IPS DF 6.9 (cell line): ENCODE data around the gene ROBO1.

Experiments used
- DNase-seq: peaks from one replicate; pipeline ENCODE4 v3.0.0-alpha.2; 2013; ENCODE audit warnings: low read depth, low spot score
- H3K27ac ChIP-seq: one replicate; pipeline ENCODE4 v1.5.1; 2013; ENCODE audit warnings: low read length, control low read depth
- H3K27me3 ChIP-seq: 2 replicates; pipeline ENCODE4 v1.6.1; 2013; ENCODE audit warnings: mild to moderate bottlenecking, low read length; ENCODE audit not compliant: control insufficient read depth, insufficient read depth
- H3K36me3 ChIP-seq: 2 replicates; pipeline ENCODE4 v1.6.1; 2013; ENCODE audit warnings: low read length; ENCODE audit not compliant: control insufficient read depth, insufficient read depth
- H3K4me1 ChIP-seq: 2 replicates; pipeline ENCODE4 v1.6.1; 2013; ENCODE audit warnings: low read length; ENCODE audit not compliant: control insufficient read depth, insufficient read depth
- H3K4me3 ChIP-seq: 2 replicates; pipeline ENCODE4 v1.5.1; 2013; ENCODE audit warnings: mild to moderate bottlenecking, low read length
- H3K9me3 ChIP-seq: 2 replicates; pipeline ENCODE4 v1.6.1; 2013; ENCODE audit warnings: low read length, inconsistent platforms; ENCODE audit not compliant: control insufficient read depth, insufficient read depth
- WGBS: extraction: QIAGEN DNeasy Blood & Tissue Kit; methylation state at CpG from one replicate; pipeline ENCODE4 v1.1.7; 2013; ENCODE audit warnings: mixed read lengths, missing lambda C conversion rate; ENCODE audit not compliant: insufficient read length, insufficient coverage; 5-methylcytosine and 5-hydroxymethylcytosine counted together

Gene ROBO1

DNA sequence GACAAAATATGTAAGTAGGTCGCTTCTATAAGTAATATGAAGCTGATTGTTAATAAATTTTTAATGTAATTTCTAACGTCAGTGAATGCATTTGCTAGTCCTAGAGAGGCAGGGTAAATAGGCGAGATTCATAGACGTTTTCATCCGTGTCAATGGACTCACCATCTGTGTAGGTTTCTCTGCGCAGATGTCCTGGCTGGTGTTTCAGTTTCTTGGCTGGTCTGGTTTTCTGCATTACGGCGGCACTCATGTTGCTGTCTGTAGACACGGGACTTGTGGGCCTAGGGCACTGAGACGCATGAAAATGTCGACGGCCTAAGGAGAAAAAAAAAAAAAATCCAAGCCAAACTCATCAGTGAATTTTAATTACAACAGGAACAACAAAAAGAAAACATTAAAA is 1153.3 kb downstream of the ROBO1 start:
- Histone ChIP-seq H3K9me3 (no peaks in the 10 kb centered on the region), H3K27me3 (no peaks in the 10 kb centered on the region), H3K4me1 (no peaks in the 10 kb centered on the region), H3K4me3 (no peak overlapping the region), H3K36me3 (no peaks in the 10 kb centered on the region), H3K27ac (no peak overlapping the region)
- no CpG with 5 or more reads among the region's 12 CpGs for WGBS
- no peak for DNase-seq

DNA sequence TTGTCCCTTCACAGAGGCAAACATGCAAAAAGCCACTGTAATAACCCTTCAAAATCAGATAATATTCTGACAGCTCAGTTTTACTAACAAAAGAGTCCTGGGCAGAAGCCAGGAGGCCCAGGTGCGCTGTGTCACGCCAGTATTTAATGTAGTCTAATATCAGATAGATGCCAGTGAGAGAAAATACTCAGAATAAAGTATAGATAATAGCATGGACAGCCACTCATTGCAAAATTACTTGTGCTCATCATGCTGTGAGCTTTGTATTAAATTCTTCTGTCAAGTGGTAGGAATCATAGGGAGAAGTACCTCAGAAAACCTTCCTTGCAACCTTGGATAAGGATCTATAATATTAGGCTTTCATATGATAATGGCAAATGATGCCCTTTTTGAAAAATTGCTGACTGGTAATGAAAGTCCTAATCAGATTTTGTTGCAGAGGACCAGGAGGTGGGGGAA is 1154.3 kb downstream of the ROBO1 start:
- H3K27ac ChIP-seq, result no peak overlapping the region
- H3K36me3 ChIP-seq, result no peaks in the 10 kb centered on the region
- H3K9me3 ChIP-seq, result no peaks in the 10 kb centered on the region
- no peaks in the 10 kb centered on the region for H3K4me1 ChIP-seq
- H3K27me3 ChIP-seq, result no peaks in the 10 kb centered on the region
- H3K4me3 ChIP-seq, result no peak overlapping the region
- no CpG with 5 or more reads among the region's 2 CpGs for WGBS
- no peak for DNase-seq

DNA sequence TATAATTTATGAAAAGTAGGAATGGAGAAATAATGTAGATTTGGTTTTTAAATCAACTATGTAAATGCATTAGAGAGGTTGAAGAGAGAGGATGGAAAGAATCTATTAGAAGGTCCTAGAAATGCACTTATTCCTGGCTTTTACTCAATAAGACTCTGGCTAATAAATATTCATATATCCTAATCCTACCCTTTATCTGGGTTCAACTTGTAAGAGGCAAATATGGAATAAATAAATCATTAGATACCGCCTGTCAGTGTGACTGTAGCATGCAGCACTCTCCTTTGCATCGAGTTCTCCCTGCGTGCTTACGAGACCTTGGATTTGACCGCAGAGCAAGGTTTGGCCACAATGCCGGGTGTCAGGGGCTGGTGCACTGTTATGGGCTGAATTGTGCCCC is 1156.5 kb downstream of the ROBO1 start:
- Histone ChIP-seq H3K27ac (no peak overlapping the region), H3K27me3 (no peaks in the 10 kb centered on the region), H3K36me3 (no peaks in the 10 kb centered on the region), H3K4me3 (no peak overlapping the region), H3K4me1 (no peaks in the 10 kb centered on the region), H3K9me3 (no peaks in the 10 kb centered on the region)
- no CpG with 5 or more reads among the region's 6 CpGs for WGBS
- no peak for DNase-seq

DNA sequence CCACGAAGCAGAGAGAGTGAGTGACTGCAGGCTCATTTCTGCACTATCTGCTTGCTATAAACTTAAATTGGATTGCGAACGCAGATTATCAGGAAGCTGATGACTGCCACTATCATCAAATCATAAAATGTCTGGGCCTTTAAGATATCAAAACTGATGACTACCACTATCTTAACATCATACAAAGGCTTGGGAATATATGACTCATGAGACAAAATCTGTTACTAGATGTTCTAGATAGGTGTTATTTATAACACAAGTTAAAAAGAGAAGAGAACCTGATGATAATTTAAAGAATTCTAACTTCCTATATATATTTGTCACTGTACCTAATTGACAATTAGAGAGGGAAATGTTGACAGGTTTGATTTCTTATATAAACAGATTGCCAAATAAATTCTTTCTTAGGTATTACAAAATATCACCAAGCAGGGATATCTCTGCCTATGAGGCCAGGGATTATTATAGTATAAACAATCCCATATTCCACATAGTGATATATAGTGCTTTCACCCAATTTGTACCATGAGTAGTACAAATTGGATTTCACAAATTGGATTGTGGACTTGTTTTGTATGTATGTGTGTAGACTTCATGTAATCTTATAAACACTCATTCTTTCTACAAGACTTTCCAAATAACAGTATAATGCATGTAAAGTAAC is 1157.2 kb downstream of the ROBO1 start:
- no peaks in the 10 kb centered on the region for H3K36me3 ChIP-seq
- no peaks in the 10 kb centered on the region for H3K27me3 ChIP-seq
- no peak overlapping the region for H3K4me3 ChIP-seq
- no peaks in the 10 kb centered on the region for H3K9me3 ChIP-seq
- WGBS, result no CpG with 5 or more reads among the region's 3 CpGs
- no peak overlapping the region for H3K27ac ChIP-seq
- DNase-seq, result no peak
- no peaks in the 10 kb centered on the region for H3K4me1 ChIP-seq

DNA sequence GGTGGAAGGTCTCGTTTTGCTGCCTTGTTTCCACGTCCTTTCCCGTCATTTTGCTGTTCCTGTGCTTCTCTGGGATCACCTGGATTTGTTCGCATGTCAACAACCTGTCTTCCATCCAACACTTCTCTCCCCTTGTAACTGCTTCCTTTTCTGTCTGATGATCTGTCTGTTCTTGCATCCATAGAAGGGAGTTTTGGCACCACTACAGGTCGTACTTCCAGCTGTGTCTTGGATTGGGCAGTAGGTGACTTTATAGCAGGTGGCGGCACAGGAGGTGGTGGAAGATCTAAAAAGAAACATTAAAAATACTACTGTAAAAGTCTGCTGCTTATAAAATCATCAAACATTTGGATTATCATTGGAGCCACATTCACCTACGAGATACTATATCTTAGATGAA is 1161.0 kb downstream of the ROBO1 start:
- Histone ChIP-seq H3K36me3 (no peaks in the 10 kb centered on the region), H3K27me3 (no peaks in the 10 kb centered on the region), H3K9me3 (no peaks in the 10 kb centered on the region), H3K4me1 (no peaks in the 10 kb centered on the region; the same call in 1 of the 2 replicates), H3K27ac (no peak overlapping the region), H3K4me3 (no peak overlapping the region)
- DNase-seq, result no peak
- WGBS, result no CpG with 5 or more reads among the region's 7 CpGs

DNA sequence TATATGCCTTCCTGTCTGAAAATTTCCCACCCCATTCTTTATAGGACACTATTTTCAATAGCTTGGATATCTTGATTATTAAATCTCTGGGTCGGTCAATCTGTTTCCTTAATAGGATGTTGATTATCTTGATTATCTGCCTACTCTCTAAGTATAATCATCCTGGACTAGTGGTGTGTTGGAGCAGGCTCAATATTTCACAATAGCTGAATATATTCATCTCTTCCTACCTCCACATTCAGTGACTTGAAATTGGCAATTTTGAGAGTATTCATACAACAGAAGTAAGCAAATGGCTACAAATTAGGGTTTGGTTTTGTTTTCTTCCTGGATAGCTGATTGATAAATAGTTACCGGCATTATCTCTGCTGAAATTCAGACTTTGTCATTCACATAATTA is 1162.6 kb downstream of the ROBO1 start:
- no peak for DNase-seq
- WGBS, result no CpG with 5 or more reads among the region's 2 CpGs
- Histone ChIP-seq H3K36me3 (no peaks in the 10 kb centered on the region), H3K4me3 (no peak overlapping the region), H3K9me3 (no peaks in the 10 kb centered on the region), H3K4me1 (no peaks in the 10 kb centered on the region; the same call in 1 of the 2 replicates), H3K27ac (no peak overlapping the region), H3K27me3 (no peaks in the 10 kb centered on the region)

DNA sequence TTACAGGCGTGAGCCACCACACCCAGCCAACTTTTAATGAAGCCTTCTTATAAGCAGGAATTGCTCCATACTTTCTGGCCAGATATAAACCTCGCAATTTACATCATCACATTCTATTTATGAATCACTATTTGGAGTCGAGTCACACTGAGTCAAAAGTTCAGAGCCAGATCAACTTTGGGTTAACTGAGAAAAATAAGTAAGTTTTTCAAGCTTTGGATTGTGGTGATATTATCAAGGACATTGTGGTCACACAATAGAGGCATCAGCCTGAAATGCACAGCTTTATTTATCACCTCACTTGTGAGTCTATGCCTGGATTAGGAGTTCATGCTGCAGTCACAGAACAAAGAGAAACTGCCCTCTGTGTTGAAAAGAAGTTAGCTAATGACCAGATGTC is 1163.5 kb downstream of the ROBO1 start:
- no peak overlapping the region for H3K4me3 ChIP-seq
- no CpG with 5 or more reads among the region's 3 CpGs for WGBS

DNA sequence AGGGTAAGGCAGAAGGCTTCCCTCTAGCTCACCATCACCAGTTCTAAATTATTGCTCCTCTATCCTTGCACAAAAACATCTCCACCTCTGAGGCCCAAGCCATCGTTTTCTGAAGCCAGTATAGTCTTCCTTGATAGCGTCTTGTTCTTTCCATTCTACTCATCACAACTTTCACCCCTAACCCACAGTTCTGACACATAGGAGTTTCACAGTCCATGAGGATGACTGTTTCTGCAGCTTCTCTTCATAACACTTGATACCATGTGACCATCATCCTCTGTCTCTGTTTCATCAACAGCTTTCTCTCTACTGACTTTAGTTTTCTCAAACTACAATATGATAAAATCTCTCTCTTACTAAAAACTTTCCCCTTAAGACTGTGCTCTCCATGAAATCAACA is 1166.5 kb downstream of the ROBO1 start:
- no CpG with 5 or more reads among the region's 2 CpGs for WGBS

More for the DNA sequence above, 1163.5 kb downstream of the ROBO1 start:
- Histone ChIP-seq H3K36me3 (no peaks in the 10 kb centered on the region), H3K4me1 (no peaks in the 10 kb centered on the region; the same call in 1 of the 2 replicates), H3K9me3 (no peaks in the 10 kb centered on the region), H3K27ac (no peak overlapping the region), H3K27me3 (no peaks in the 10 kb centered on the region)
- DNase-seq, result no peak

DNA sequence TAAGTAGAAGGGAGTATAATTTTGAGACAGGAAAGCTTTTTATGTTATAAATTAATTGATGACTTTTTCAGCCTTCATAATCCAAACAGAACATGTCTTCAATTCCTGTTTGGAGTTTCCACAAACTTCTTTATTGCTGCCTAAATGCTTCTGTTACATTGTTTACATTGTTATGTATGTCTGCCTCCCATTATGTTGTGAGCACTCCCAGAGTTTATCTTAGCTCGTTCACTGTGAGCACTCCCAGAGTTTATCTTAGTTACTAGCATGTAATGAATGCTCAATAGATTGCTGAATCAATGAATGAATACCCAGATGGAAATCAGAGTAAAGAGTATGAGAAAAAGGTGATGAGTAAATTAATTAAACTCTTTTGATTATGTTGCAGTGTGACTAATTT is 1178.0 kb downstream of the ROBO1 start:
- H3K36me3 ChIP-seq, result no peaks in the 10 kb centered on the region
- no peaks in the 10 kb centered on the region for H3K9me3 ChIP-seq
- DNase-seq, result no peak
- WGBS, result no CpG with 5 or more reads among the region's 1 CpG
- no peaks in the 10 kb centered on the region for H3K4me1 ChIP-seq
- H3K27me3 ChIP-seq, result no peaks in the 10 kb centered on the region
- H3K27ac ChIP-seq, result no peak overlapping the region
- no peak overlapping the region for H3K4me3 ChIP-seq

More for the DNA sequence above, 1166.5 kb downstream of the ROBO1 start:
- Histone ChIP-seq H3K27ac (no peak overlapping the region), H3K27me3 (no peaks in the 10 kb centered on the region), H3K36me3 (no peaks in the 10 kb centered on the region), H3K4me1 (no peaks in the 10 kb centered on the region; the same call in 1 of the 2 replicates), H3K9me3 (no peaks in the 10 kb centered on the region), H3K4me3 (no peak overlapping the region)
- DNase-seq, result no peak

DNA sequence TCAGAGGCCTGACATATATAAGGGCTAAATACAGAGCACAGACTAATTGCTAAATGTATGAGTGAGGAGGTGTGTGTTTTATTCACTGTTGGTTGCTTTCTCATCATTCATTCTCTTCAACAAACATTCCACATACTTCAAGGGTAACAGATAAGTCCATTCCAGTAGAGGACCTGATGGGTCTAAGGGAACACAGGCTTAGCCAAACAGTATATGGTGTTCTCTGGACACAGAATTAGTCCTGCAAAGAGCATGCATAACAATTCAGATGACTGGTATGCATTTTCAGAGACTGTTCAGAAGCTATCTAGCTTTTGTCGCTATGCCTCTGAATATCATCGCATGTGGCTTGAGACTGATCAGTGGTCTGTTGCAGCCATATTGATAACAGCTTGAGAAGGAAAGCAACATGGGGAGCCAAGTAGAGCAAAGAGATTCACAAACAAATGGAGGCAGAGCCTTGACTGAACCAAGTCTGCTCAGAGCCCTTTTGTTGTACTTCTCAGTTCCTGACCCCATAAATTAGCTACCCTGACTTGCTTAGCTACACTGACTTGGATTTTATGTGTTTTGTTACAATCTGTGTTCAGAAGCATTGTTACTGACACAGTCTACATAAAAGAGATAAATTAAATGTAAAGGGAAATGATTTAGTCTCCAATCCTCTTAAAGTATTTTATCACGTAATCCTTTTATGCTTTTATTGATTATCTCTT is 1178.7 kb downstream of the ROBO1 start:
- Histone ChIP-seq H3K9me3 (no peaks in the 10 kb centered on the region), H3K27ac (no peak overlapping the region), H3K4me3 (no peak overlapping the region), H3K27me3 (no peaks in the 10 kb centered on the region), H3K36me3 (no peaks in the 10 kb centered on the region), H3K4me1 (no peaks in the 10 kb centered on the region)
- WGBS, result no CpG with 5 or more reads among the region's 3 CpGs
- DNase-seq, result no peak
